Measurements from ENCODE around the gene PRKAG1. TPM values are rescaled to one million over a fixed set of nuclear protein-coding genes. Genes with fewer than 3 reads are reported as not detected.

Gene PRKAG1
- polyA plus RNA-seq, 3 donors: 35.9 to 58.9 (median 50.1) TPM

DNA sequence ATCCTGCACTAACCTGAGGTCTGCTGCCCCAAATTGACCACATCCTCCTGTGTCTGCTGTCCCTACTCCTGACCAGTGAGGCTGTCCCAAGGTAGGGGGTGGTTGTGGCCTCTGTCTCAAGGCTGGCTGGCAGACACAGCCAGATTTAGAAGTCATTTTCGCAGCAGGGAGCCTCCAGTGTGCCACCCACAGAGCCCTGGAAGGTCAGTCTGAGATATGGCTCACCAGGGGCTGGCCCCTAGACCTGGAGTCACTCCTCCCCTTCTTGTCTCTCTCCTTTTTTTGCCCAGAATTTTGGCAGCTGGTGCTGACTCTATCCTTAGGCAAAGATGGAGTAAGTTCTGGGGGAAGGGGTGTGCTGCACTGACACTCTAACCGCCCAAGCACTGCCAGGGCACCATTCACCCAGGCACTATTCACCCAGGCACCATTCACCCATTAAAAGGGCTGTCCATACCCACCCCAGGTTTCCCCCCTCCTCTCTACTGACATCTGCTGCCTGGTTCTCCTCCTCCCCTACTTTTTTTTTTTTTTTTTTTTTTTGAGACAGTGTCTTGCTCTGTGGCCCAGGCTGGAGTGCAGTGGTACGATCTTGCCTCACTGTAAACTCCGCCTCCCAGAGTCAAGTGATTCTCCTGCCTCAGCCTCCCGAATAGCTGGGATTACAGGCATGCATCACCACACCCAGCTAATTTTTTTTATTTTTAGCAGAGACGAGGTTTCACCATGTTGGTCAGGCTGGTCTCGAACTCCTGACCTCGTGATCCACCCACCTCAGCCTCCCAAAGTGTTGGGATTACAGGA, 27.1 kb downstream of the PRKAG1 start:
- Mint-ChIP-seq H3K27me3 (ENCODE audit: low read depth in 3 of 3) (peaks cover 68 to 93% (median 82%) of the 10 kb centered on the region in 3 donors), H3K9me3 (peaks cover 0 to 13% (median 2%) of the 10 kb centered on the region in 7 donors), H3K4me1 (peaks cover 16% of the 10 kb centered on the region), H3K4me3 (no peak overlapping the region), H3K27ac (no peak overlapping the region), H3K36me3 (peaks cover 4 to 16% of the 10 kb centered on the region in 2 donors)
- H3K36me3 ChIP-seq (replicated peaks in 1 of 2; ENCODE audit: control insufficient read depth in 1 of 2, insufficient read depth in 2 of 2, low read length in 2 of 2): no peaks in the 10 kb centered on the region
- no peaks in the 10 kb centered on the region for H4K20me1 ChIP-seq (ENCODE audit: insufficient read depth, low read length)
- H3K4me2 ChIP-seq (replicated peaks; ENCODE audit: extremely low read depth, low read length, poor library complexity, severe bottlenecking): no peak overlapping the region
- H3K27ac ChIP-seq (ENCODE audit: low read depth in 1 of 2, low read length in 2 of 2): no peak overlapping the region
- peaks cover 7 to 8% of the 10 kb centered on the region in 2 donors for H3K4me1 ChIP-seq (ENCODE audit: control insufficient read depth in 1 of 2, insufficient read depth in 2 of 2, low read length in 2 of 2)
- 60% methylated on average over 5 of the region's 8 CpGs for WGBS (ENCODE audit: insufficient coverage)
- H2AFZ ChIP-seq (ENCODE audit: insufficient read depth, low read depth, low read length, poor library complexity, severe bottlenecking): no peak overlapping the region
- no peaks in the 10 kb centered on the region for H3K9me3 ChIP-seq (replicated peaks in 1 of 2; ENCODE audit: control insufficient read depth in 1 of 2, insufficient read depth in 1 of 2, low read length in 2 of 2)
- no peak overlapping the region for H3K9ac ChIP-seq (ENCODE audit: insufficient read depth, low read length, poor library complexity, severe bottlenecking)
- peaks cover 43 to 79% of the 10 kb centered on the region in 2 donors for H3K27me3 ChIP-seq (ENCODE audit: control insufficient read depth in 2 of 2, insufficient read depth in 2 of 2, low read length in 2 of 2)
- intact Hi-C loops (cut with micrococcal nuclease): loop anchor here in 1 of 2 donors (10.0 kb wide), 1 partner anchor 53 kb away; no protein-coding TSS in a partner anchor
- no peak overlapping the region for H3K4me3 ChIP-seq (replicated peaks in 1 of 3; ENCODE audit: low read depth in 2 of 3, low read length in 3 of 3)
- TF ChIP-seq, protein P1, sequence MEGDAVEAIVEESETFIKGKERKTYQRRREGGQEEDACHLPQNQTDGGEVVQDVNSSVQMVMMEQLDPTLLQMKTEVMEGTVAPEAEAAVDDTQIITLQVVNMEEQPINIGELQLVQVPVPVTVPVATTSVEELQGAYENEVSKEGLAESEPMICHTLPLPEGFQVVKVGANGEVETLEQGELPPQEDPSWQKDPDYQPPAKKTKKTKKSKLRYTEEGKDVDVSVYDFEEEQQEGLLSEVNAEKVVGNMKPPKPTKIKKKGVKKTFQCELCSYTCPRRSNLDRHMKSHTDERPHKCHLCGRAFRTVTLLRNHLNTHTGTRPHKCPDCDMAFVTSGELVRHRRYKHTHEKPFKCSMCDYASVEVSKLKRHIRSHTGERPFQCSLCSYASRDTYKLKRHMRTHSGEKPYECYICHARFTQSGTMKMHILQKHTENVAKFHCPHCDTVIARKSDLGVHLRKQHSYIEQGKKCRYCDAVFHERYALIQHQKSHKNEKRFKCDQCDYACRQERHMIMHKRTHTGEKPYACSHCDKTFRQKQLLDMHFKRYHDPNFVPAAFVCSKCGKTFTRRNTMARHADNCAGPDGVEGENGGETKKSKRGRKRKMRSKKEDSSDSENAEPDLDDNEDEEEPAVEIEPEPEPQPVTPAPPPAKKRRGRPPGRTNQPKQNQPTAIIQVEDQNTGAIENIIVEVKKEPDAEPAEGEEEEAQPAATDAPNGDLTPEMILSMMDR (IDR thresholded peaks at IDR 0.05): no peak
- no peaks in the 10 kb centered on the region for H3K79me2 ChIP-seq (ENCODE audit: insufficient read depth, low read length)
- DNase-seq: no peak

DNA sequence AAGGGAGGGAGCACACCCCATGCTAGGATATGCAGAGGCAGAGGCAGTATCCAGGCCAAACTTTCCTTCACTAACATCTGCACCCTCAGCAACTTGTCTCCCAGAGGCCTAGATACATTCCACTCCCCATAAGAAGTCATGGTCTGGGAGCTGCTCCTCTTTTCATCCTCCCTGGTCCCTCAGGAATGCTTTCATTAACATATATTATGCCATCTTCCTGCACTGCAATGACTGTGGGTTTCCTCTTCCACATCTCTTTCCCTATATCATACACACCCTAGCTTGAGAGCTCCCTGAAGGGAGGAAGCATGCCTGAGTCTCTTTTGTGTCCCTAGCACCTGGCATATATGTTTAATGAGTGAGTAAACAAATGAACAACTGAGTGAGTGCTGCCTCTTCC, 28.0 kb downstream of the PRKAG1 start:
- H3K36me3 Mint-ChIP-seq: peaks cover 0 to 9% of the 10 kb centered on the region in 2 donors
- H3K4me3 Mint-ChIP-seq: no peak overlapping the region
- H3K27me3 Mint-ChIP-seq (ENCODE audit: low read depth in 3 of 3): peaks cover 67 to 93% (median 79%) of the 10 kb centered on the region in 3 donors
- no peak overlapping the region for H3K9ac ChIP-seq (ENCODE audit: insufficient read depth, low read length, poor library complexity, severe bottlenecking)
- TF ChIP-seq, protein P1 (IDR thresholded peaks at IDR 0.05): no peak
- intact Hi-C loops (cut with micrococcal nuclease): loop anchor here in 1 of 2 donors (10.0 kb wide), 1 partner anchor 54 kb away; no protein-coding TSS in a partner anchor
- H3K4me3 ChIP-seq (replicated peaks in 1 of 3; ENCODE audit: low read depth in 2 of 3, low read length in 3 of 3): no peak overlapping the region
- peaks cover 0 to 10% (median 2%) of the 10 kb centered on the region in 7 donors for H3K9me3 Mint-ChIP-seq
- H3K36me3 ChIP-seq (replicated peaks in 1 of 2; ENCODE audit: control insufficient read depth in 1 of 2, insufficient read depth in 2 of 2, low read length in 2 of 2): no peaks in the 10 kb centered on the region
- H3K4me2 ChIP-seq (replicated peaks; ENCODE audit: extremely low read depth, low read length, poor library complexity, severe bottlenecking): no peak overlapping the region
- H2AFZ ChIP-seq (ENCODE audit: insufficient read depth, low read depth, low read length, poor library complexity, severe bottlenecking): no peak overlapping the region
- H3K9me3 ChIP-seq (replicated peaks in 1 of 2; ENCODE audit: control insufficient read depth in 1 of 2, insufficient read depth in 1 of 2, low read length in 2 of 2): no peaks in the 10 kb centered on the region
- no peaks in the 10 kb centered on the region for H4K20me1 ChIP-seq (ENCODE audit: insufficient read depth, low read length)
- H3K4me1 Mint-ChIP-seq: peaks cover 12% of the 10 kb centered on the region
- no peaks in the 10 kb centered on the region for H3K79me2 ChIP-seq (ENCODE audit: insufficient read depth, low read length)
- H3K4me1 ChIP-seq (ENCODE audit: control insufficient read depth in 1 of 2, insufficient read depth in 2 of 2, low read length in 2 of 2): peaks cover 5 to 6% of the 10 kb centered on the region in 2 donors
- no peak overlapping the region for H3K27ac Mint-ChIP-seq
- H3K27ac ChIP-seq (ENCODE audit: low read depth in 1 of 2, low read length in 2 of 2): no peak overlapping the region
- peaks cover 43 to 79% of the 10 kb centered on the region in 2 donors for H3K27me3 ChIP-seq (ENCODE audit: control insufficient read depth in 2 of 2, insufficient read depth in 2 of 2, low read length in 2 of 2)
- DNase-seq: no peak
